Measurements from ENCODE around the gene UACA. TPM values are rescaled to one million over a fixed set of nuclear protein-coding genes. Genes with fewer than 3 reads are reported as not detected.

The UACA gene
- total and polyA plus RNA-seq, 2 donors from 2014 or later: 49.6 to 92.7 TPM

DNA sequence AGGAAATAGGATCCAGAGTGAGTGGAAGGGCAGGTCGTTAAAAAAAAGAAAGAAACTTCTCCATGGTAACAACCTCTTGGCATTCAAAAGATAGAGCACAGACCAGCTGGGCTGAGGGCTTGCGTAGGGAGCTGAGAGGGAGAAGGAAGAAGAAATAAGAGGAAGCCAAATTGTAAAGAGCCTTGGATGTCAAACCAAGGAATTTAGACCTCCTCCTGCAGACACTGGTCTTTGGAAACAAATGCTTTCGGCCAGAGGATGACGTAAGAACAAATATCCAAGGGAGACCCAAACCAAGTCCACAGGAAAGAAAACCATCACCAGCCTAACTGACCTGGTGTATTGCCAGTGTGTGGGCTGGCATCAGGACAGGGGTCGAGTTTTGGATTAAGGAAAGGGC, 155.2 kb downstream of the UACA start:
- peaks cover 0 to 8% (median 2%) of the 10 kb centered on the region in 3 donors for H3K4me1 ChIP-seq (ENCODE audit: control insufficient read depth in 2 of 3, insufficient read depth in 2 of 3, low read depth in 1 of 3, low read length in 3 of 3)
- H3K4me3 ChIP-seq (ENCODE audit: low read length in 3 of 3): no peak overlapping the region
- no peaks in the 10 kb centered on the region for H3K27me3 ChIP-seq (ENCODE audit: control insufficient read depth, insufficient read depth, low read length)
- intact Hi-C loops (cut with DNase I): no loop called here
- no peak overlapping the region for H3K27ac ChIP-seq (ENCODE audit: low read depth in 2 of 2, low read length in 2 of 2)
- H3K36me3 ChIP-seq (ENCODE audit: control insufficient read depth in 2 of 3, insufficient read depth in 3 of 3, low read length in 3 of 3): no peaks in the 10 kb centered on the region
- DNase-seq (peak in 3 of 5 donors; percentile 60 to 89 (median 81)), FAIRE-seq (no peak)
- no peak for TF ChIP-seq CTCF (IDR thresholded peaks at IDR 0.05; ENCODE audit: borderline replicate concordance, extremely low read depth, insufficient read depth)
- no peak overlapping the region for H3K9ac ChIP-seq (ENCODE audit: low read length in 3 of 3)
- no peaks in the 10 kb centered on the region for H3K9me3 ChIP-seq (ENCODE audit: control insufficient read depth in 2 of 3, insufficient read depth in 1 of 3, low read length in 3 of 3)

DNA sequence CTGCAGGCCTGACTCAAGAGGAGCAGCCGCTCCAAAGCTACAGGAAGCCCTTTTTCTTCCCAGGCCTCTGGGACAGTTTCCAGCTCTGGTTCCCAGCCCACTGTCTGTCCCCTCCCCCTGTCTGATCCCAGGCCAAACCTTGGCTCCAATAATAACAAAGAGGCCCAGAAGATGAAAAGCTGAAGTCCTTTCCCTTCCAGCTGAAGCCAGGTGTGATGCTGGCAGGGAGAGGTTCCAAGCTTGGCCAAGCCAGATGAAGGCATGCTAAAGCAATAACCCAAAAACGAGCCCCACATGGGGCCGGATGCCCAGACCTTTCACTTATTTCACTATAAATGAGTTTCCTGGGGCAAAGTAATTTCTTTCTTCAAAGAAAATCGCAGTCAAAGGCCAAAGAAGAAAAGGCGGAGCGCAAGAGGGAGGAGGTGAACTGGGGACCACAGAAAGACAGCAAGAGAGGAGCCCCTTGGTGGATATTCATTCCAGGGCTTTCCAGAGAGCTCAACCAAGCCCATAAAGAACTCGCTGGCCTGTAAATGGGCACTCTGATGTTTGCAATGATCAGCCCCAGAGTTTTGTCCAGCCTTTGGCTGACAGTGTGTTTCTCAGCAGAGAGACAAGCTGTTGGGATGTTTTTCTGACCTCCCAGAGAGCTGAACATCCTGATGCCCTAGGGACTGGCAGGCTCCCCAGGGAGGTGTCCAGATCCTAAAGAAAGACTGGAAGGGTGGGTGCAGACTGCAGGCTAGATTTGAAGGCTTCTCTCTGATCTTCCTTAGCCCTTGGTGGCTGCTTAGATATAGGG, 157.6 kb downstream of the UACA start:
- no peak for FAIRE-seq

GRCh38 chr15:70604666-70605315, 158.6 kb downstream of the UACA start:
- no peaks in the 10 kb centered on the region for H3K27me3 ChIP-seq (ENCODE audit: control insufficient read depth, insufficient read depth, low read length)
- H3K36me3 ChIP-seq (ENCODE audit: control insufficient read depth in 2 of 3, insufficient read depth in 3 of 3, low read length in 3 of 3): no peaks in the 10 kb centered on the region
- no peak overlapping the region for H3K4me3 ChIP-seq (ENCODE audit: low read length in 3 of 3)
- peaks cover 0 to 5% (median 0%) of the 10 kb centered on the region in 3 donors for H3K9me3 ChIP-seq (ENCODE audit: control insufficient read depth in 2 of 3, insufficient read depth in 1 of 3, low read length in 3 of 3)
- no peak overlapping the region for H3K27ac ChIP-seq (ENCODE audit: low read depth in 2 of 2, low read length in 2 of 2)
- FAIRE-seq: no peak
- intact Hi-C loops (cut with DNase I): no loop called here
- H3K9ac ChIP-seq (ENCODE audit: low read length in 3 of 3): no peak overlapping the region
- peaks cover 0 to 8% (median 2%) of the 10 kb centered on the region in 3 donors for H3K4me1 ChIP-seq (ENCODE audit: control insufficient read depth in 2 of 3, insufficient read depth in 2 of 3, low read depth in 1 of 3, low read length in 3 of 3)
- no peak for TF ChIP-seq CTCF (IDR thresholded peaks at IDR 0.05; ENCODE audit: borderline replicate concordance, extremely low read depth, insufficient read depth)
- DNase-seq: peak in 1 of 5 donors; percentile 56

More for the DNA sequence above, 157.6 kb downstream of the UACA start:
- H3K4me1 ChIP-seq (ENCODE audit: control insufficient read depth in 2 of 3, insufficient read depth in 2 of 3, low read depth in 1 of 3, low read length in 3 of 3): peaks cover 0 to 8% (median 2%) of the 10 kb centered on the region in 3 donors
- H3K9me3 ChIP-seq (ENCODE audit: control insufficient read depth in 2 of 3, insufficient read depth in 1 of 3, low read length in 3 of 3): no peaks in the 10 kb centered on the region
- intact Hi-C loops (cut with DNase I): no loop called here
- H3K4me3 ChIP-seq (ENCODE audit: low read length in 3 of 3): no peak overlapping the region
- H3K27me3 ChIP-seq (ENCODE audit: control insufficient read depth, insufficient read depth, low read length): no peaks in the 10 kb centered on the region
- no peak overlapping the region for H3K9ac ChIP-seq (ENCODE audit: low read length in 3 of 3)
- DNase-seq: peak in 4 of 5 donors; percentile 63 to 93 (median 78)
- TF ChIP-seq CTCF (IDR thresholded peaks at IDR 0.05; ENCODE audit: borderline replicate concordance, extremely low read depth, insufficient read depth): no peak
- H3K36me3 ChIP-seq (ENCODE audit: control insufficient read depth in 2 of 3, insufficient read depth in 3 of 3, low read length in 3 of 3): no peaks in the 10 kb centered on the region
- no peak overlapping the region for H3K27ac ChIP-seq (ENCODE audit: low read depth in 2 of 2, low read length in 2 of 2)

Other genes starting within 250 kb of the UACA start
- 21.0 TPM for gene LARP6, start 90.6 kb upstream of the UACA start, total RNA-seq
- 62.8 TPM for gene LARP6, start 90.6 kb upstream of the UACA start, polyA plus RNA-seq (ENCODE audit: insufficient read depth, low read depth, low replicate concordance)
- gene THAP10, start 128.9 kb upstream of the UACA start, total RNA-seq: 3.5 TPM
- 3.4 TPM for gene THAP10, start 128.9 kb upstream of the UACA start, polyA plus RNA-seq (ENCODE audit: insufficient read depth, low read depth, low replicate concordance)
- gene LRRC49, start 129.3 kb upstream of the UACA start, total RNA-seq: 14.2 TPM
- gene LRRC49, start 129.3 kb upstream of the UACA start, polyA plus RNA-seq (ENCODE audit: insufficient read depth, low read depth, low replicate concordance): 13.2 TPM